ENCODE data around the gene WNT6. TPM values are rescaled to one million over a fixed set of nuclear protein-coding genes. Genes with fewer than 3 reads are reported as not detected.

Gene WNT6
- total and polyA plus RNA-seq, 5 donors from 2014 or later: not detected

DNA sequence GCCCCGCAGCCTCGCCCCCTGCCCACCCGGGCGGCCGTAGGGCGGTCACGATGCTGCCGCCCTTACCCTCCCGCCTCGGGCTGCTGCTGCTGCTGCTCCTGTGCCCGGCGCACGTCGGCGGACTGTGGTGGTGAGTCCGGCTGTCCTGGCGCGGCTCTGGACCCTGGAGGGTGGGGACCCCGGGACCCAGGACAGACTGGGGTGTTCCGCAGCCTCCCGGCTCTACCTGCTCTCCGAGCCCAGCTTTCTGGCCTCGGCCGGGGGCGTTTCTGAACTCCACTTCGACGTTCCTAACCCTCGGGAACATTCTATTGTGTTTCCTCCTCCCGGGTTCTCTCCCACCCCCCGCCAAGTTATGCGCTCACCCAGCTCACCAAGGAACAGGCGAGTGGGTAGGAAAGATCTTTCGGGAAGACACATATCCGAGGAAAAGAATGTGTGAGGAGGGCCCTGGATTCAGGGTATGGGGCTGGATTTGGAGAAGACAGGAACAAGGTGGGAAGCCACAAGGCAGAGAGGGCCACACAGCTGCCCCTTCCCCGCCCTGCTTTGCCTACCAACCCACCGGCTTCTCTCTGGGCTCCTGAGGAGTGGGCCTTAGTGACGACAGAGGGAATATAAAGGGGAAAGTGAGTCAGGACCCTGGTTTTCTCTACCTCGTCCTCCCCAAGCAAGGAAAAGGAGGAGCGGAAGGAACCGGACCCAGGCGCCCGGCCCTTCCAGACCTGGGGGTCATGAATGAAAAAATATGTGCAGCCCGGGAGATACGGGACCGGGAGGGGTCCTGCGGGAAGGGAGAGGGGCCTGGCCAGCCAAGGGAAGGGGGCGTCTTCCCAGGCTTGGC, 605 bp downstream of the WNT6 start:
- DNase-seq (no peak), ATAC-seq (ENCODE audit: low read depth in 2 of 2) (no peak)
- H3K36me3 ChIP-seq (ENCODE audit: control insufficient read depth, insufficient read depth, low read length): no peaks in the 10 kb centered on the region
- no peak overlapping the region for H3K4me3 ChIP-seq (ENCODE audit: low read depth, low read length)
- Mint-ChIP-seq H3K27ac (peak overlapping the region in 1 of 3 donors; percentile 26), H3K4me1 (peaks cover 0 to 34% (median 11%) of the 10 kb centered on the region in 4 donors), H3K9me3 (peaks cover 0 to 5% (median 0%) of the 10 kb centered on the region in 7 donors), H3K36me3 (no peaks in the 10 kb centered on the region), H3K4me3 (peak overlapping the region in 2 of 4 donors; percentile 64 to 74), H3K27me3 (peaks cover 81% of the 10 kb centered on the region)
- peaks cover 33% of the 10 kb centered on the region for H3K27me3 ChIP-seq (ENCODE audit: control insufficient read depth, insufficient read depth, low read length)
- H3K9me3 ChIP-seq (ENCODE audit: control insufficient read depth in 2 of 2, low read length in 2 of 2): no peaks in the 10 kb centered on the region
- H3K4me1 ChIP-seq (ENCODE audit: control insufficient read depth, insufficient read depth, low read length, poor library complexity, severe bottlenecking): peaks cover 17% of the 10 kb centered on the region
- no peak overlapping the region for H3K27ac ChIP-seq (ENCODE audit: insufficient read depth, low read length, poor library complexity, severe bottlenecking)

- H3K36me3 ChIP-seq (ENCODE audit: control insufficient read depth, insufficient read depth, low read length): no peaks in the 10 kb centered on the region
- Mint-ChIP-seq H3K36me3 (no peaks in the 10 kb centered on the region), H3K9me3 (peaks cover 0 to 4% (median 0%) of the 10 kb centered on the region in 7 donors), H3K27me3 (peaks cover 74% of the 10 kb centered on the region), H3K4me1 (peaks cover 0 to 34% (median 11%) of the 10 kb centered on the region in 4 donors), H3K27ac (no peak overlapping the region), H3K4me3 (peak overlapping the region in 1 of 4 donors; percentile 50)
- peaks cover 17% of the 10 kb centered on the region for H3K4me1 ChIP-seq (ENCODE audit: control insufficient read depth, insufficient read depth, low read length, poor library complexity, severe bottlenecking)
- ATAC-seq (ENCODE audit: low read depth in 2 of 2) (no peak), DNase-seq (no peak)
- no peak overlapping the region for H3K27ac ChIP-seq (ENCODE audit: insufficient read depth, low read length, poor library complexity, severe bottlenecking)
- H3K27me3 ChIP-seq (ENCODE audit: control insufficient read depth, insufficient read depth, low read length): peaks cover 29% of the 10 kb centered on the region
- H3K4me3 ChIP-seq (ENCODE audit: low read depth, low read length): no peak overlapping the region
- no peaks in the 10 kb centered on the region for H3K9me3 ChIP-seq (ENCODE audit: control insufficient read depth in 2 of 2, low read length in 2 of 2)
These were observed 1.4 kb downstream of the WNT6 start for GRCh38 chr2:218860950-218861381.

DNA sequence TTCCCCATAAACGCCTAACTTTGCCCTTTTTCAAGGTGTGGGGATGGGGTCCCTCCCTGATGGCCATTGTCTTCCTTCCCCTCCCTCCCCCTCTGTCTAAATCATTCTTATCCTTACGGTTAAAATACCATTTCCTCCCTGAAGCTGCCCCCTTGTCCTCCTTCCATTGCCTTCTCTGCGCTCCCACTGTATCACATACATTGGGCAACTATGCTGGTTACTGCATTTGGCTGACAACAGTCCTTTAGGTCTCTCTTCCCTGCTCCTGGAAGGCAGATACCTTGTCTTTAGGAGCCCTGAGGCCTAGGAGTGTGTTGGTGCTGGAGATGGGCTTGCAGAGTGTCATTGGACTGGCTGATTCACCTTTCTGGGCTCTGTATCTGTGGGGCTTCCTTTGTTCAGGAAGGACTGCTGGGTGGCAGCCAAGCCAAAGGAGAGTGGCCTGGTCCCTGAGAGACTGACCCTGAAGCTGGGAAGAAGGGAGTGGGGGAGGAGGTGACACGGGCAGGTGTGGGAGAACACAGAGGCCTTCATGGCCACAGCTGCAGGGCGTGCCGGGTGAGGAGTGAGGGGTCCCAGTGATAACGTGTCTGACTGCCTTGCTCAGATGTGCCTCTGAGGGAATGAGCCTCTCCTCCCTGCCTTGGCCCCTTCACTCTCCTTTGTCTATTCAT, 2.2 kb downstream of the WNT6 start:
- H3K27ac ChIP-seq (ENCODE audit: insufficient read depth, low read length, poor library complexity, severe bottlenecking): no peak overlapping the region
- Mint-ChIP-seq H3K4me3 (peak overlapping the region in 1 of 4 donors; percentile 58), H3K4me1 (peaks cover 0 to 29% (median 10%) of the 10 kb centered on the region in 4 donors), H3K27ac (no peak overlapping the region), H3K36me3 (no peaks in the 10 kb centered on the region), H3K9me3 (peaks cover 0 to 4% (median 0%) of the 10 kb centered on the region in 7 donors), H3K27me3 (peaks cover 74% of the 10 kb centered on the region)
- no peak overlapping the region for H3K4me3 ChIP-seq (ENCODE audit: low read depth, low read length)
- no peaks in the 10 kb centered on the region for H3K9me3 ChIP-seq (ENCODE audit: control insufficient read depth in 2 of 2, low read length in 2 of 2)
- H3K4me1 ChIP-seq (ENCODE audit: control insufficient read depth, insufficient read depth, low read length, poor library complexity, severe bottlenecking): peaks cover 17% of the 10 kb centered on the region
- ATAC-seq (ENCODE audit: low read depth in 2 of 2) (no peak), DNase-seq (no peak)
- H3K27me3 ChIP-seq (ENCODE audit: control insufficient read depth, insufficient read depth, low read length): peaks cover 28% of the 10 kb centered on the region
- no peaks in the 10 kb centered on the region for H3K36me3 ChIP-seq (ENCODE audit: control insufficient read depth, insufficient read depth, low read length)

GRCh38 chr2:218863021-218863520, 3.5 kb downstream of the WNT6 start:
- peaks cover 0 to 3% (median 0%) of the 10 kb centered on the region in 7 donors for H3K9me3 Mint-ChIP-seq

GRCh38 chr2:218865396-218865795, 5.8 kb downstream of the WNT6 start:
- H3K9me3 Mint-ChIP-seq: peaks cover 0 to 3% (median 0%) of the 10 kb centered on the region in 7 donors
- Histone ChIP-seq H3K4me1 (ENCODE audit: control insufficient read depth, insufficient read depth, low read length, poor library complexity, severe bottlenecking) (peaks cover 4% of the 10 kb centered on the region), H3K36me3 (ENCODE audit: control insufficient read depth, insufficient read depth, low read length) (no peaks in the 10 kb centered on the region), H3K27me3 (ENCODE audit: control insufficient read depth, insufficient read depth, low read length) (peaks cover 19% of the 10 kb centered on the region), H3K9me3 (ENCODE audit: control insufficient read depth in 2 of 2, low read length in 2 of 2) (no peaks in the 10 kb centered on the region), H3K27ac (ENCODE audit: insufficient read depth, low read length, poor library complexity, severe bottlenecking) (no peak overlapping the region), H3K4me3 (ENCODE audit: low read depth, low read length) (no peak overlapping the region)
- peaks cover 75% of the 10 kb centered on the region for H3K27me3 Mint-ChIP-seq
- DNase-seq: no peak
- no peak overlapping the region for H3K4me3 Mint-ChIP-seq
- ATAC-seq (ENCODE audit: low read depth in 2 of 2): no peak
- H3K27ac Mint-ChIP-seq: no peak overlapping the region
- no peaks in the 10 kb centered on the region for H3K36me3 Mint-ChIP-seq
- peaks cover under 1 to 13% (median 10%) of the 10 kb centered on the region in 4 donors for H3K4me1 Mint-ChIP-seq

More at GRCh38 chr2:218863021-218863520, 3.5 kb downstream of the WNT6 start:
- H3K27ac Mint-ChIP-seq: peak overlapping the region in 1 of 3 donors; percentile 85
- Histone ChIP-seq H3K27me3 (ENCODE audit: control insufficient read depth, insufficient read depth, low read length) (peaks cover 24% of the 10 kb centered on the region), H3K36me3 (ENCODE audit: control insufficient read depth, insufficient read depth, low read length) (no peaks in the 10 kb centered on the region), H3K27ac (ENCODE audit: insufficient read depth, low read length, poor library complexity, severe bottlenecking) (no peak overlapping the region), H3K9me3 (ENCODE audit: control insufficient read depth in 2 of 2, low read length in 2 of 2) (no peaks in the 10 kb centered on the region), H3K4me1 (ENCODE audit: control insufficient read depth, insufficient read depth, low read length, poor library complexity, severe bottlenecking) (peaks cover 17% of the 10 kb centered on the region), H3K4me3 (ENCODE audit: low read depth, low read length) (no peak overlapping the region)
- no peak overlapping the region for H3K4me3 Mint-ChIP-seq
- H3K27me3 Mint-ChIP-seq: peaks cover 68% of the 10 kb centered on the region
- H3K36me3 Mint-ChIP-seq: no peaks in the 10 kb centered on the region
- DNase-seq (no peak), ATAC-seq (ENCODE audit: low read depth in 2 of 2) (no peak)
- H3K4me1 Mint-ChIP-seq: peaks cover 0 to 26% (median 10%) of the 10 kb centered on the region in 4 donors

GRCh38 chr2:218865999-218866398, 6.4 kb downstream of the WNT6 start:
- Mint-ChIP-seq H3K27me3 (peaks cover 74% of the 10 kb centered on the region), H3K9me3 (peaks cover 0 to 3% (median 0%) of the 10 kb centered on the region in 7 donors), H3K4me3 (no peak overlapping the region), H3K4me1 (peaks cover 4 to 14% (median 12%) of the 10 kb centered on the region in 4 donors), H3K36me3 (no peaks in the 10 kb centered on the region), H3K27ac (no peak overlapping the region)
- DNase-seq: no peak
- no peaks in the 10 kb centered on the region for H3K36me3 ChIP-seq (ENCODE audit: control insufficient read depth, insufficient read depth, low read length)
- no peak overlapping the region for H3K4me3 ChIP-seq (ENCODE audit: low read depth, low read length)
- peaks cover 16% of the 10 kb centered on the region for H3K27me3 ChIP-seq (ENCODE audit: control insufficient read depth, insufficient read depth, low read length)
- peaks cover 5% of the 10 kb centered on the region for H3K4me1 ChIP-seq (ENCODE audit: control insufficient read depth, insufficient read depth, low read length, poor library complexity, severe bottlenecking)
- ATAC-seq (ENCODE audit: low read depth in 2 of 2): no peak
- no peaks in the 10 kb centered on the region for H3K9me3 ChIP-seq (ENCODE audit: control insufficient read depth in 2 of 2, low read length in 2 of 2)
- H3K27ac ChIP-seq (ENCODE audit: insufficient read depth, low read length, poor library complexity, severe bottlenecking): no peak overlapping the region

- no peak for DNase-seq
- no peak overlapping the region for H3K27ac Mint-ChIP-seq
- no peaks in the 10 kb centered on the region for H3K36me3 ChIP-seq (ENCODE audit: control insufficient read depth, insufficient read depth, low read length)
- H3K9me3 Mint-ChIP-seq: peaks cover 0 to 3% (median 0%) of the 10 kb centered on the region in 7 donors
- ATAC-seq (ENCODE audit: low read depth in 2 of 2): no peak
- H3K9me3 ChIP-seq (ENCODE audit: control insufficient read depth in 2 of 2, low read length in 2 of 2): no peaks in the 10 kb centered on the region
- no peak overlapping the region for H3K27ac ChIP-seq (ENCODE audit: insufficient read depth, low read length, poor library complexity, severe bottlenecking)
- H3K27me3 ChIP-seq (ENCODE audit: control insufficient read depth, insufficient read depth, low read length): peaks cover 12% of the 10 kb centered on the region
- H3K4me1 Mint-ChIP-seq: peaks cover 4 to 21% (median 16%) of the 10 kb centered on the region in 4 donors
- no peak overlapping the region for H3K4me3 ChIP-seq (ENCODE audit: low read depth, low read length)
- H3K4me1 ChIP-seq (ENCODE audit: control insufficient read depth, insufficient read depth, low read length, poor library complexity, severe bottlenecking): peaks cover 21% of the 10 kb centered on the region
- H3K4me3 Mint-ChIP-seq: peak overlapping the region in 1 of 4 donors; percentile 26
- H3K27me3 Mint-ChIP-seq: peaks cover 72% of the 10 kb centered on the region
- no peaks in the 10 kb centered on the region for H3K36me3 Mint-ChIP-seq
These were observed 8.3 kb downstream of the WNT6 start for GRCh38 chr2:218867900-218868299.

Measured in CD4-positive, CD25-positive, alpha-beta regulatory T cell (primary cell).